Breast epithelium (tissue), 3 donors: ENCODE results near the gene PALLD.

Source experiments
- POLR2A ChIP-seq: fragments of 450-650 bp; IDR thresholded peaks from one replicate; pipeline ENCODE4 v1.6.1; 2016; ENCODE audit warnings: antibody characterized with exemption, mild to moderate bottlenecking, moderate library complexity
- TF ChIP-seq, protein P1 (sequence below), 3 donors: fragments of 450-650 bp; IDR thresholded peaks; one replicate each; pipeline ENCODE4 v1.5.1; 2016 to 2017; ENCODE audit warnings: antibody characterized with exemption in 3 of 3, mild to moderate bottlenecking in 3 of 3, moderate library complexity in 3 of 3

DNA sequence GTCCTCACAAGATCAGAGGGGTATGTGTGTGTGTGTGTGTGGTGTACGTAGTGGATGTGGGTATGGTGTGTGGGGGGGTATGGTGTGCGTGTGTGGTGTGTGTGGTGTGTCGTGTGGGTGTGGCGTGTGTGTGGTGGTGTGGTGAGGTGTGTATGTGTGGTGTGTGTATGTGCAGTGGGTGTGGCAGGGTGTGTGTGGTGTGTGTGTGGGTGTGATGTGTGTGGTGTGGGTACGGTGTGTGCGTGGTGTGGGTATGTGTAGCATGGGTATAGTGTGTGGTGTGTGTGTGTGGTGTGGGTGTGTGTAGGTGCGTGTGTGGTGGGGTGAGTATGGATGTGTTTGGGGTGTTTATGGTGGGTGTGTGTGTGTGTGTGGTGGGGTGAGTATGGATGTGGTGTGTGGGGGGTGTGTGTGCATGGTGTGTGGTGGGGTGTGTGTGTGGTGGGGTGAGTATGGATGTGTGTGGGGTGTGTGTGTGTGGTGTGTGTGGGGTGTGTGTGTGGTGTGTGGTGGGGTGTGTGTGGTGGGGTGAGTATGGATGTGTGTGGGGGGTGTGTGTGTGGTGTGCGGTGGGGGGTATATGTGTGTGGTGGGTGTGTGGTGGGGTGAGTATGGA is 182.0 kb downstream of the PALLD start:
- TF ChIP-seq, protein P1, sequence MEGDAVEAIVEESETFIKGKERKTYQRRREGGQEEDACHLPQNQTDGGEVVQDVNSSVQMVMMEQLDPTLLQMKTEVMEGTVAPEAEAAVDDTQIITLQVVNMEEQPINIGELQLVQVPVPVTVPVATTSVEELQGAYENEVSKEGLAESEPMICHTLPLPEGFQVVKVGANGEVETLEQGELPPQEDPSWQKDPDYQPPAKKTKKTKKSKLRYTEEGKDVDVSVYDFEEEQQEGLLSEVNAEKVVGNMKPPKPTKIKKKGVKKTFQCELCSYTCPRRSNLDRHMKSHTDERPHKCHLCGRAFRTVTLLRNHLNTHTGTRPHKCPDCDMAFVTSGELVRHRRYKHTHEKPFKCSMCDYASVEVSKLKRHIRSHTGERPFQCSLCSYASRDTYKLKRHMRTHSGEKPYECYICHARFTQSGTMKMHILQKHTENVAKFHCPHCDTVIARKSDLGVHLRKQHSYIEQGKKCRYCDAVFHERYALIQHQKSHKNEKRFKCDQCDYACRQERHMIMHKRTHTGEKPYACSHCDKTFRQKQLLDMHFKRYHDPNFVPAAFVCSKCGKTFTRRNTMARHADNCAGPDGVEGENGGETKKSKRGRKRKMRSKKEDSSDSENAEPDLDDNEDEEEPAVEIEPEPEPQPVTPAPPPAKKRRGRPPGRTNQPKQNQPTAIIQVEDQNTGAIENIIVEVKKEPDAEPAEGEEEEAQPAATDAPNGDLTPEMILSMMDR (IDR thresholded peaks at IDR 0.05), result no peak
- no peak for TF ChIP-seq POLR2A
